Cardiac fibroblast (primary cell): ENCODE measurements around the gene ARNT2.

ENCODE experiments used
- DNase-seq, 2 donors: peaks; one replicate each; pipeline versions ENCODE4 v3.0.0 to v3.0.0-alpha.2; 2010; ENCODE audit warnings: low read depth in 2 of 2
- H3K4me3 ChIP-seq, 2 donors: replicated peaks in 1 of 2; 1 replicate in 1 of 2; 2 replicates in 1 of 2; pipeline ENCODE4 v1.5.1; 2011; ENCODE audit warnings: low read depth in 2 of 2, low read length in 2 of 2, mild to moderate bottlenecking in 2 of 2, moderate library complexity in 1 of 2
- TF ChIP-seq, protein P1 (sequence below): IDR thresholded peaks from one replicate; pipeline ENCODE4 v1.5.1; 2011; ENCODE audit warnings: low read depth, mild to moderate bottlenecking, low read length, inconsistent platforms

Gene ARNT2

DNA sequence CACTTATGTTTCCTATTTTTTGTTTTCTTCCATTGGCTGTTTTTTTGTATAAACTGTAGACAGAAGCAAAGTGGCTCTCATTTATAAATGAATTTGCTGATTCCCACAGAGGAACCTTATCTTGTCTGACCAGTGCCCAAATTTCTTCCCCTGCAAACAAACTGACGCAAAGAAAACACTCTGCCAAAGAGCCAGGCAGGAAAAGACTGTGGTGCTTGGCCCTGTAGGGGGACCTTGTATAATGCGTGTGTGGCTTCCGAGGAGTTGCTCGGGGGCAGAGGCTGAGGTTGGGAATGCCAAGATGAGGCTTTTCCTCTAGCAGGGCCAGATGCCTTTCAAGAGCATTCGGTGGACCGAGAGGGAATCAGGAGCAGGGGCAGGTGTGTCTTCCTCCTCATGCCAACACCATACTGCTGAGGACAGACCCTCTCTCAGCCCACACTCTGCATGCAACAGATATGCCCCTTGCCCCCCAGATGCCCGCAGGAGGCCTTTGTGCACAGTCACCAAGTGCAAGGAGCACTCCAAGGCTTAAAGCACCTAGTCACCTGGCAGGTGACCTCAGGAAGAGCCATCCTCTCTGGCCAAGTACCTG, 186.7 kb downstream of the ARNT2 start:
- DNase-seq: peak in 1 of 2 donors; percentile 28
- TF ChIP-seq, protein P1, sequence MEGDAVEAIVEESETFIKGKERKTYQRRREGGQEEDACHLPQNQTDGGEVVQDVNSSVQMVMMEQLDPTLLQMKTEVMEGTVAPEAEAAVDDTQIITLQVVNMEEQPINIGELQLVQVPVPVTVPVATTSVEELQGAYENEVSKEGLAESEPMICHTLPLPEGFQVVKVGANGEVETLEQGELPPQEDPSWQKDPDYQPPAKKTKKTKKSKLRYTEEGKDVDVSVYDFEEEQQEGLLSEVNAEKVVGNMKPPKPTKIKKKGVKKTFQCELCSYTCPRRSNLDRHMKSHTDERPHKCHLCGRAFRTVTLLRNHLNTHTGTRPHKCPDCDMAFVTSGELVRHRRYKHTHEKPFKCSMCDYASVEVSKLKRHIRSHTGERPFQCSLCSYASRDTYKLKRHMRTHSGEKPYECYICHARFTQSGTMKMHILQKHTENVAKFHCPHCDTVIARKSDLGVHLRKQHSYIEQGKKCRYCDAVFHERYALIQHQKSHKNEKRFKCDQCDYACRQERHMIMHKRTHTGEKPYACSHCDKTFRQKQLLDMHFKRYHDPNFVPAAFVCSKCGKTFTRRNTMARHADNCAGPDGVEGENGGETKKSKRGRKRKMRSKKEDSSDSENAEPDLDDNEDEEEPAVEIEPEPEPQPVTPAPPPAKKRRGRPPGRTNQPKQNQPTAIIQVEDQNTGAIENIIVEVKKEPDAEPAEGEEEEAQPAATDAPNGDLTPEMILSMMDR: no peak
- no peak overlapping the region for H3K4me3 ChIP-seq

DNA sequence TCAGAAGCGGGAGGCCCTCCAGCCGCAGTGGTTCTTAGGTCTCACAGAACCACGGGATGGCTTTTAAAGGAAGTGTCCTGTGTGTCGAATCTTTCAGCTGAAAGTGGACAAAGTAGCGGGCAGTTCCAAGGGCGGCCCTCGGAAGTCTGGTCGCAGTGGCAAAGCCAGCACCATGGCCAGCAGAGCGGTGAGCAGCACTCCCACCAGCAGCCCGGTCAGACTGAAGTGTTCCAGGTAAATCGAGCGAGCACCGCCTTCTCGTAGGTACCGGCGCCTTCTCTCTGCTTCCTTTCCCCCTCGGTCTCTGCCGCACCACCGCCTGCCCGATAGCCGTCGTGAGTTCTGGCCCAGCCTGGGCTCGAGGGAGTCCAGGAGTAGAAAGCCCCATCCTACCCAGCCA, 187.3 kb downstream of the ARNT2 start:
- no peak overlapping the region for H3K4me3 ChIP-seq
- TF ChIP-seq, protein P1: no peak
- no peak for DNase-seq

DNA sequence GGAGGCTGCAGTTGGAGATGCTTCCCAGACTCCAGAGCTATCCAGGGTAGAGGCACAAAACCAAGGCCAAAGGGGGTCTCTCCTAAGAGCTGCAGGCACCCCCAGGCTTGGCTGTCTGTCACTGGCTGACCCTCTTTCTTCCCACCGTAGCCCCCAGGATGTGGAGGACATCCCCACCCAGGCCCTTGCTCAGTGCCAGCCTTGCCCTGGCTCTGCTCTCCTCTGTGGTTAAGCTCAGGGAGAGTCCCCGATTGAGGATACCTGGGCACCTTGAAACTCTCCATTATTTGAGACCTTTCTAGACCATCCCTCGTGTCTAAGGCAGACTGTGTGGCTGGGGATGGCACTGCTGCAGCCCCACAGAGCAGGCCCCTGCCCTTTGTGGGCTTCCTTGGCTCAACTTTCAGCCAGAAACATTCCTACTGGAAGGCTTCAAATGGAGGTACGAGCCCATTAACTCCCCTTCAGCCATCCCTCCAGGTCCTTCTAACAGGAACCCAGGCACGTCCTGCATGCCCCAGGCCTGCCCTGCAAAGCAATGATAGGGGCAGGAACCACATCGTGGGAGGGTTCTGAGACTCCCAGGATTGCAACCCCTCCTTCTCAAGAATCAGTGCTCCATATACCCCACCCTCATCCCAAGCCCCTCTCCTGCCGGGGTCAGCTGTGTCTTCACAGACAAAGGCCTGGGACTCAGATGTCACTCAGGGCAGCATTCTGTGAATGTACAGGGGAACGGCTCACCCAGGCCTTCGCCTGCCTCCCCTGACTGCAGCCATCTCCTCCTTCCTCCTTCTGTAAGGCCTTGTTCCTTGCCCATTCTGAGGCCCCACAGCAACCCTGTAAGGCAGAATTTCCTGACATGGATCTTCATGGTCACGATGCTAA, 188.0 kb downstream of the ARNT2 start:
- no peak overlapping the region for H3K4me3 ChIP-seq
- TF ChIP-seq, protein P1: no peak
- no peak for DNase-seq

DNA sequence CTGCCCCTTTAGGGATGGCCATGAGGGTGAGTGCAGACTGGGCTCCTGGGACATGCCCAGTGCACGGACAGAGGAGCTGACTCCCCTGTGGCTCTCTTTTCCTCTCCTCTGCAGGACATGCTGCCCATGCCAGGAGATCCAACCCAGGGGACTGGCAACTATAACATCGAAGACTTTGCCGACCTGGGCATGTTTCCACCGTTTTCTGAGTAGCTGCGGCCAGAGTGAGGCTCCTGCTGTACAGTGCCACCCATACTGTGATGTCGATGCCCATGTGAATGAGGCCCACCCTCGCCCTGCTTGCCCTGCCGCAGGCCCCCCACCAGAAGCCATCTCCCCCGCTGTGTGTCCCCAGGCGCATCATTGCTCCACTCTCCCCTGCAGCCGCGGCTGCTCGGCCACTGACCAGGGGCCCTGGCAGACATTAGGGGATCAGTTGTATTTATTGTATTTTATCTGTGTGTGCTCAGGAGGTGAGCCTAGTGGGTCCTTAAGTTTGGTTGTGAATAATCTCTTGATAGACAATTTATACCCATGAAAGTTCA, 189.4 kb downstream of the ARNT2 start:
- TF ChIP-seq, protein P1: no peak
- DNase-seq: no peak
- no peak overlapping the region for H3K4me3 ChIP-seq

DNA sequence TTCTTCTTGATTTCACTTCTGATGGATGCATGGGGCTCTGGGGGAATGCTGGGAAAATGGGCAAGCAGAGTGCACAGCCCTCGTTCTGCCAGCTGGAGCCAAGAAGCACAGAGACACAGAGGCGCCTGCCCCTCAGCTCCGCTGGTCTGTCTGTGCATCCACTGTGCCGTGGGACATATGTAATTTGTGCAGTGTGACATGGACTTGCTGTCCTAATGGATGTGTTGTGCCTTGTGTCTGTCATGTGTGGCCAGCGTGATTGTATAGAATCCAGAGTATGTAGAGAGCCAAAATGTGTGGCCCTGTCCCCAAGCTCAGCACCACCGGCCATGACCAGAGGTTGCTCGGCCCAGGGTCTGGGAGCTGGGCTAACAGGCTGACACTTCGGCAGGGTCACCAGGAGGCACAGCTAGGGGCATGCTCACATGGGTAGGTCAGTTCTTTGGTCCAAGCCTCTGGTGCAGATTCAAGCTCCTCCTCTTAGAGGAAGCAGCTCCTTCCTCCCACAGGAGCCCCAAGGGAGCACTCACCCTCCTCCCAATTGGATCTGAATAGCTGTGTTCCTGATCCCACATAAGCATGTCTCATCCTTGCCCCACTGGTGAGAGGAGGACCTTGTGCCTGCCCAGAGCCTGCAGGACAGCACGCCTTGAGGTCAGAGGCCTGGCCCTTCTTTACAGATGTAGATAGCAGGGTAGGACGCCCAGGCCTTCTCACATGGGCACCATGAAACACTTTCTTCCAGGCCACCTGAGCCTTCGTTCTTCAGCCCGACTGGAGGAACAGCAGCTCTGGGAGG, 190.1 kb downstream of the ARNT2 start:
- TF ChIP-seq, protein P1: no peak
- no peak overlapping the region for H3K4me3 ChIP-seq
- peak in 1 of 2 donors; percentile 8 for DNase-seq

DNA sequence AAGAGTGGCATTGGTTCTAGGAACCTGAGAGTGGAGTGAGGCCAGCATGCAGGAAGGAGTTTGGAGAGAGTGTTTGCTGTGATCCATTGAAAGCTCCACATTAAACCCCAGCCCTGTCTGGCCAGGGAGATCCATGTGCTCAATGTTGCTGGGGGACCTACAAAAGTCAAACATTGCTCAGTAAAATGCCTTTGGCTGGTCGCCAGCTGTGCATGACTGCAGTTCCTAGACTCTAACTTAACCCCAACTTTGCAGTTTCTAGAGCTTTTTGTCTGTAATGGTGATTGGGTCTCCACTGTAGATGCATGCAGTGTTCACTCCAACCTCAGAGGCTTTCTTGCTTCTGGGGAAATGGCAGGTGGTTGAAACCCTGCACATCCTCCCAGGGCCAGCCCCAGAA, 191.2 kb downstream of the ARNT2 start:
- TF ChIP-seq, protein P1: no peak
- no peak overlapping the region for H3K4me3 ChIP-seq
- DNase-seq: peak; percentile 43 to 51
